Measurements from ENCODE around the gene PTPRM. TPM values are rescaled to one million over a fixed set of nuclear protein-coding genes. Genes with fewer than 3 reads are reported as not detected.

Gene PTPRM
- polyA plus RNA-seq, 12 donors = 64.3 to 109 (median 90.1) TPM; not detected in 1

- DNase-seq = no peak
These were observed 755.4 kb downstream of the PTPRM start for GRCh38 chr18:8322486-8322885.

GRCh38 chr18:8324343-8325065 lies 757.4 kb downstream of the PTPRM start:
- no peak for DNase-seq

GRCh38 chr18:8326763-8327394 lies 759.8 kb downstream of the PTPRM start:
- DNase-seq = no peak

- DNase-seq = peak; percentile 26
These were observed 761.0 kb downstream of the PTPRM start for GRCh38 chr18:8328126-8328525.

GRCh38 chr18:8329186-8329771 lies 762.2 kb downstream of the PTPRM start:
- no peak for DNase-seq

- no peak for DNase-seq
These were observed 763.5 kb downstream of the PTPRM start for GRCh38 chr18:8330575-8330974.

GRCh38 chr18:8332286-8332685 lies 765.2 kb downstream of the PTPRM start:
- DNase-seq = no peak

GRCh38 chr18:8333961-8334360 lies 766.8 kb downstream of the PTPRM start:
- no peak for DNase-seq

- no peak for DNase-seq
These were observed 770.1 kb downstream of the PTPRM start for GRCh38 chr18:8337211-8337610.

- no peak for DNase-seq
These were observed 772.1 kb downstream of the PTPRM start for GRCh38 chr18:8339210-8339609.

- DNase-seq = no peak
These were observed 772.8 kb downstream of the PTPRM start for GRCh38 chr18:8339952-8340351.

- no peak for DNase-seq
These were observed 774.5 kb downstream of the PTPRM start for GRCh38 chr18:8341481-8342230.

GRCh38 chr18:8348051-8348720 lies 781.1 kb downstream of the PTPRM start:
- DNase-seq = no peak

- no peak for DNase-seq
These were observed 782.6 kb downstream of the PTPRM start for GRCh38 chr18:8349608-8350323.

GRCh38 chr18:8350628-8351027 lies 783.5 kb downstream of the PTPRM start:
- DNase-seq = no peak

- DNase-seq = no peak
These were observed 784.0 kb downstream of the PTPRM start for GRCh38 chr18:8351161-8351560.

- DNase-seq = no peak
These were observed 787.2 kb downstream of the PTPRM start for GRCh38 chr18:8354304-8354703.

GRCh38 chr18:8356001-8356400 lies 788.9 kb downstream of the PTPRM start:
- no peak for DNase-seq

GRCh38 chr18:8357320-8357719 lies 790.2 kb downstream of the PTPRM start:
- DNase-seq = no peak

GRCh38 chr18:8358033-8358765 lies 791.1 kb downstream of the PTPRM start:
- no peak for DNase-seq

- DNase-seq = no peak
These were observed 792.0 kb downstream of the PTPRM start for GRCh38 chr18:8359076-8359475.

All from muscle of arm (tissue), 12 donors.